Progenitor cell of endocrine pancreas (in vitro differentiated cells): ENCODE measurements around the gene PXDN. TPM values are rescaled to one million over a fixed set of nuclear protein-coding genes. Genes with fewer than 3 reads are reported as not detected.

Source experiments
- DNase-seq: peaks from one replicate; pipeline ENCODE4 v3.0.0; 2021; ENCODE audit warnings: low spot score; ENCODE audit not compliant: unreplicated experiment
- H3K27ac Mint-ChIP-seq: 2 replicates; pipeline ENCODE4 v1.8.0; 2021; ENCODE audit warnings: mild to moderate bottlenecking, moderate library complexity, mixed read lengths
- H3K27me3 Mint-ChIP-seq: 2 replicates; pipeline ENCODE4 v1.8.0; 2021; ENCODE audit warnings: mixed read lengths
- H3K36me3 Mint-ChIP-seq: 2 replicates; pipeline ENCODE4 v1.8.0; 2022; ENCODE audit warnings: mixed read lengths; ENCODE audit not compliant: insufficient read depth
- H3K4me1 Mint-ChIP-seq: 2 replicates; pipeline ENCODE4 v1.8.0; 2021; ENCODE audit warnings: low read depth, mixed read lengths
- H3K4me3 Mint-ChIP-seq: 2 replicates; pipeline ENCODE4 v1.8.0; 2021; ENCODE audit warnings: low read depth, mild to moderate bottlenecking, moderate library complexity, mixed read lengths
- H3K9me3 Mint-ChIP-seq: 2 replicates; pipeline ENCODE4 v1.8.0; 2021; ENCODE audit warnings: low read depth, mixed read lengths
- CTCF ChIP-seq: fragments of 200-600 bp; sonication (generic); IDR thresholded peaks from one replicate; pipeline ENCODE4 v1.5.0; 2021; ENCODE audit warnings: antibody characterized with exemption, mild to moderate bottlenecking; ENCODE audit not compliant: unreplicated experiment
- total RNA-seq: library from RNA; stranded (reverse); gene quantifications from 2 replicates; pipeline ENCODE4 v1.2.1, GENCODE V29; 2021

The PXDN gene
- total RNA-seq, 1 donor from 2014 or later: 256 TPM

- DNase-seq: no peak
- no peak for TF ChIP-seq CTCF
- Mint-ChIP-seq H3K27ac (no peak overlapping the region), H3K27me3 (peaks cover 36% of the 10 kb centered on the region), H3K4me1 (no peaks in the 10 kb centered on the region), H3K9me3 (no peaks in the 10 kb centered on the region), H3K36me3 (no peaks in the 10 kb centered on the region), H3K4me3 (no peak overlapping the region)
Measured at GRCh38 chr2:1609485-1610095, 134.7 kb downstream of the PXDN start.

DNA sequence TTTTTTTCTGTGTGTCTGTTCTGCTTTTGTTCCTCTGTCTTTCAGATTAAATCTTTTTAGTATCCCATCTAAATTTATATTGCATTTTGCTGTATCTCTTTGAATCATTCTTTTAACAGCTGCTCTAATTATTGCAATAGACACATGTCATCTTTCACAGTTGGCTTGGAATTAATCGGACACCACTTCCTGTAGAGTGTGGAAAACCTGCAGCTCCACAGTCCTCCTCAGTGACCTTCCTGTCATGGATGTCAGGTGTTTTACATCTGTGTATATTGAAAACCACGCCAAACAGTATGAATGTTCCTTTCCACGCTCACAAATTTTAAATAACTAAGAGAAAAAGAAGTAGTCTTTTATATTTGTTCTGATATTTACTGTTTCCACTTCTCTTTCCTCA, 135.3 kb downstream of the PXDN start:
- no peak for TF ChIP-seq CTCF
- no peak overlapping the region for H3K4me3 Mint-ChIP-seq
- no peak overlapping the region for H3K27ac Mint-ChIP-seq

GRCh38 chr2:1607971-1608688, 136.2 kb downstream of the PXDN start:
- Mint-ChIP-seq H3K27me3 (peaks cover 26% of the 10 kb centered on the region), H3K36me3 (no peaks in the 10 kb centered on the region), H3K9me3 (no peaks in the 10 kb centered on the region), H3K27ac (no peak overlapping the region), H3K4me1 (no peaks in the 10 kb centered on the region), H3K4me3 (no peak overlapping the region)
- TF ChIP-seq CTCF: no peak
- DNase-seq: no peak

More for the DNA sequence above, 135.3 kb downstream of the PXDN start:
- Mint-ChIP-seq H3K27me3 (peaks cover 33% of the 10 kb centered on the region), H3K9me3 (no peaks in the 10 kb centered on the region), H3K36me3 (no peaks in the 10 kb centered on the region), H3K4me1 (no peaks in the 10 kb centered on the region)
- DNase-seq: no peak

GRCh38 chr2:1607236-1607920, 136.9 kb downstream of the PXDN start:
- DNase-seq: no peak
- Mint-ChIP-seq H3K27ac (no peak overlapping the region), H3K9me3 (no peaks in the 10 kb centered on the region), H3K4me1 (no peaks in the 10 kb centered on the region), H3K4me3 (no peak overlapping the region), H3K36me3 (no peaks in the 10 kb centered on the region), H3K27me3 (peaks cover 20% of the 10 kb centered on the region)
- TF ChIP-seq CTCF: no peak

DNA sequence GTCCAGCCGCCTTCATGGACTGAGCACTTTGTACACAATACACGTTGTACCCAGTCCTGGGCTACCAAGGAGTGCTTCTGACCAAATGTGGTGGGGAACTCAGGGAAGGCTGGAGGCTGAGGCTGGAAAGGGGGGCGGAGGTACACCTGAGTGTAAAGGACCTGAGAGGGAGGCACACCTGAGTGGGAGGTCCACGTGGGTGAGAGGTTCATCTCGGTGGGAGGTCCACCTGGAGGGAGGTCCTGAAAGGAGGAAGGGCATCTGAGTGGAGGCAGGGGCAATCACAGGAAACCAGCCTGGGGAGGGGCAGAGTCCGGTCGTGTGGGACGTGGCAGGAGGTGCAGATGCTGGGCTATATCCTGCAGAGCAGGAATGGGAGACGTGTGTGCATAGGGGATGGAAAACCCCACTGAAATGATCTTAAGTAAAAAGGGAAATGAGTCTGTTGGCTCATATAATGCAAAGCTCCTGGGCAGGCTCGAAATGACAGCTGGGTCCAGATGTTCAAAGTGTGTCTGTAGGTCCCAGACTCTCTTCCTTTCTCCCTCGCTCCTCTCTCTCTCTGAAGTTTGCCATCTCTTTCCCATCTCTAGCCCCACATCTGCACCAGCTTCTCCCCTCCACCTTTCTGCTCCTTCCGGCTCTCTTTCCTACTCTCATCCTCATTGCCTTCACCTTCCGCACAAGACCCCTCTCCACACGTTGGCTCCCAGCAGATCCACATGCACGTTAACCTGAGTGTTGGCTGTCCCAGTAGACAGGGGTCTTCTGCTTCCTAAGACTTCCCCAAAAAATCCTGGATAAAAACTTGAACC, 137.7 kb downstream of the PXDN start:
- no peak for DNase-seq
- Mint-ChIP-seq H3K4me1 (no peaks in the 10 kb centered on the region), H3K4me3 (no peak overlapping the region), H3K27ac (no peak overlapping the region), H3K9me3 (no peaks in the 10 kb centered on the region), H3K36me3 (no peaks in the 10 kb centered on the region), H3K27me3 (peaks cover 15% of the 10 kb centered on the region)
- no peak for TF ChIP-seq CTCF
